ENCODE results near the gene RIN2. TPM values are rescaled to one million over a fixed set of nuclear protein-coding genes. Genes with fewer than 3 reads are reported as not detected.

The RIN2 gene
- total and polyA plus RNA-seq, 2 experiments from 2014 or later, result 18.4 to 42.4 TPM

DNA sequence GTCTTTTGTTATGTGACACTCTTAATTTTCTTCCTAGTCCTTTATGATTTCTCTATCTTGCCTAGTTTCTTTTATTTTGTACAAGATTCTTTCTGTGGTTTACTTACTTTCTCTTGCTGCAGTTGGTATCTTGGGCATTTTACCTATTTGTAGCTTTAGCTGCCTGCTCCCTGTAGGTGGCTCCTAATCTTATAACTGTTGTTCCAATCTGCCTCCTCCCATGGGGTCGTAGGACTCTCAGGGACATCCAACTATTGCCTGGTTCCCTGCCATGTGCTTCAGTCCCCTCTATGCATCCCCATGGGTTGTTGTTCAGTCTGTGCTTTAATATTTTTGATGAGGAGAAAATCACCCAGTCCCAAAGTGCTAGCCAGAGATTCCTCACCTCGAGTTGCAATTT is 31.4 kb downstream of the RIN2 start:
- Histone ChIP-seq H3K36me3 (no peaks in the 10 kb centered on the region), H3K4me3 (no peak overlapping the region), H3K27ac (no peak overlapping the region), H3K27me3 (no peaks in the 10 kb centered on the region), H3K4me1 (ENCODE audit: low read depth) (peaks cover 31% of the 10 kb centered on the region), H3K9me3 (ENCODE audit: low read depth) (no peaks in the 10 kb centered on the region)
- DNase-seq (ENCODE audit: low read depth in 1 of 2, low spot score in 1 of 2), result no peak
- TF ChIP-seq, protein P1, sequence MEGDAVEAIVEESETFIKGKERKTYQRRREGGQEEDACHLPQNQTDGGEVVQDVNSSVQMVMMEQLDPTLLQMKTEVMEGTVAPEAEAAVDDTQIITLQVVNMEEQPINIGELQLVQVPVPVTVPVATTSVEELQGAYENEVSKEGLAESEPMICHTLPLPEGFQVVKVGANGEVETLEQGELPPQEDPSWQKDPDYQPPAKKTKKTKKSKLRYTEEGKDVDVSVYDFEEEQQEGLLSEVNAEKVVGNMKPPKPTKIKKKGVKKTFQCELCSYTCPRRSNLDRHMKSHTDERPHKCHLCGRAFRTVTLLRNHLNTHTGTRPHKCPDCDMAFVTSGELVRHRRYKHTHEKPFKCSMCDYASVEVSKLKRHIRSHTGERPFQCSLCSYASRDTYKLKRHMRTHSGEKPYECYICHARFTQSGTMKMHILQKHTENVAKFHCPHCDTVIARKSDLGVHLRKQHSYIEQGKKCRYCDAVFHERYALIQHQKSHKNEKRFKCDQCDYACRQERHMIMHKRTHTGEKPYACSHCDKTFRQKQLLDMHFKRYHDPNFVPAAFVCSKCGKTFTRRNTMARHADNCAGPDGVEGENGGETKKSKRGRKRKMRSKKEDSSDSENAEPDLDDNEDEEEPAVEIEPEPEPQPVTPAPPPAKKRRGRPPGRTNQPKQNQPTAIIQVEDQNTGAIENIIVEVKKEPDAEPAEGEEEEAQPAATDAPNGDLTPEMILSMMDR (IDR thresholded peaks at IDR 0.05; ENCODE audit: low read depth, low read length), result no peak

DNA sequence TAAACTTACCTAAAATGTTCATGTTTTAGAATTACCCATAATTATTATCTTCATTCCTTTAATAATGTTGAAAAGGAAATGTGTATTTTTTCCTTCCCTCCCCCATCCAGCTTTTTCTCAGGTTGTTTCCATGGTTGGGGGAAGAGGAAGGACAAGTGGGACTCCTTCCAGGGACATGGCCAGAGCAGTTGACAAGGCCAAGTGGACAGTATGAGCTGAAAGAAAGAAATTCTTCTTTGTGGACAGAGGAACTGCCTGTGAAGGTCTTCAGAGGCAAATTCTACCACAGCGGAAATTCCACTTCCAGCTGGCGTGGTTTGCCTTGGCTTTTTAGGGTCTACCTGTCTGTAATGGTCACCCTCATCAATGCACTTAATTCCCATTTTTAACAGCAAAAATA is 33.8 kb downstream of the RIN2 start:
- Histone ChIP-seq H3K27me3 (no peaks in the 10 kb centered on the region), H3K36me3 (no peaks in the 10 kb centered on the region), H3K4me1 (ENCODE audit: low read depth) (peaks cover 13% of the 10 kb centered on the region), H3K27ac (peak overlapping the region; percentile 47), H3K4me3 (no peak overlapping the region), H3K9me3 (ENCODE audit: low read depth) (no peaks in the 10 kb centered on the region)
- TF ChIP-seq, protein P1 (IDR thresholded peaks at IDR 0.05; ENCODE audit: low read depth, low read length), result no peak
- no peak for DNase-seq (ENCODE audit: low read depth in 1 of 2, low spot score in 1 of 2)

DNA sequence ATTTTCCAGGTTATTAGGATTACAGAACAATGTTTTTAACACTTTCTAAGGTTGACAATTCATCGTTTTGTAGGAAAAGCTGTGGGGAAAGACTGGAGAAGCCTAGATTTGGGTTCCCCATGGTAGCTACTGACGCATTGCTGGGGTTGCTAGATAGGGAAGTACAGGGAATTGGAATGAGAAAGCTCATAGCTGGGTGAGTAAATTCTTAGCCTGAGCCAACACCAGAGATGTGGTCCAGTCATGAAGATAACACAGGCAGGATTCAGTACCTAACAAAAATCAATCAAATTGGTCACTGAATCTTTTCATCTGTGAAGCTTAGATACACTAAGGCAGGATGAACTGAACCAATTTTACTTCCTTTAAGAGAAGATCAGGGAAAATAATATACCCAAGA is 35.7 kb downstream of the RIN2 start:
- Histone ChIP-seq H3K36me3 (no peaks in the 10 kb centered on the region), H3K9me3 (ENCODE audit: low read depth) (no peaks in the 10 kb centered on the region), H3K4me3 (no peak overlapping the region), H3K27me3 (no peaks in the 10 kb centered on the region), H3K4me1 (ENCODE audit: low read depth) (peaks cover 11% of the 10 kb centered on the region), H3K27ac (no peak overlapping the region)
- DNase-seq (ENCODE audit: low read depth in 1 of 2, low spot score in 1 of 2), result no peak
- TF ChIP-seq, protein P1 (IDR thresholded peaks at IDR 0.05; ENCODE audit: low read depth, low read length), result no peak

DNA sequence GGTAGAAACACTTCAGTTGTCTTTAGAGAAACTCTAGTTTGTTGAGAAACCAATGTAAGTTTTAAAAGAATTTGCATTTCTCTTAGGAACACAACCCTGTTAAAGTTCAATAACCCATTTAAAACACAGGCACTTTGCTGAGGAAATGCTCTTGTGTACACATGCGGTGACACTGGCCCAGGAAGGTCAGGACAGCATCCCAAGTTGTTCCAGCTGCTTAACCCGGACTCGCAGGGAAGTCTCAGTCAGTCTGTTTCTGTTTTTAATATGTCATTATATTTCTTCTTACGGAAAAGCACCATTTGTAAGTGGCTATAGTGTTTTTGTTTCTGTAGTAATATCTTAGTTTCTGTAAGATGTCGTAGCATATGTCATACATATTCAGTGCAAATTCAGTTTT is 36.9 kb downstream of the RIN2 start:
- no peaks in the 10 kb centered on the region for H3K9me3 ChIP-seq (ENCODE audit: low read depth)
- H3K27me3 ChIP-seq, result no peaks in the 10 kb centered on the region
- no peak for DNase-seq (ENCODE audit: low read depth in 1 of 2, low spot score in 1 of 2)
- peaks cover 14% of the 10 kb centered on the region for H3K4me1 ChIP-seq (ENCODE audit: low read depth)
- H3K4me3 ChIP-seq, result no peak overlapping the region
- no peaks in the 10 kb centered on the region for H3K36me3 ChIP-seq
- TF ChIP-seq, protein P1 (IDR thresholded peaks at IDR 0.05; ENCODE audit: low read depth, low read length), result no peak
- no peak overlapping the region for H3K27ac ChIP-seq

DNA sequence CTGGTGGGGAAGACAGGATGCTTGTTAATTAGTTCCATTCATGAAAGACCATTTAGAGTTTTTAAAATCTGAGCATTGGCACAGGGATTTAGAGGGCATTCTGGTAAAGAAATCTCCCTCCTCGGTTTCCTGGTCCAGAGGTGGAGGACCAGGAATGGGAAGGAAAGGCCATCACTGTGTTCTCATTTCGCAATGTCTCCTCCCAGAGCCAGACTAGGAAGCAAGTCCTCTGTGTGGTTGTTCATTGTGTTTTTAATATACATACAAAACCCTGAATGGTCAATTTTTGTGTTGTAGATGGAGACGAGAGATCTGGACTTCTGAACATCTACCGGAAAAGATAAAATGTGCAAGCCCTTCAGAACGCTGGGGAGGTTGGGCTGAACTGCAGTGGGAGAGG is 41.3 kb downstream of the RIN2 start:
- H3K27ac ChIP-seq, result peak overlapping the region; percentile 81
- DNase-seq (ENCODE audit: low read depth in 1 of 2, low spot score in 1 of 2), result no peak
- H3K9me3 ChIP-seq (ENCODE audit: low read depth), result no peaks in the 10 kb centered on the region
- TF ChIP-seq, protein P1 (IDR thresholded peaks at IDR 0.05; ENCODE audit: low read depth, low read length), result no peak
- H3K27me3 ChIP-seq, result no peaks in the 10 kb centered on the region
- no peak overlapping the region for H3K4me3 ChIP-seq
- H3K36me3 ChIP-seq, result peaks cover 6% of the 10 kb centered on the region
- H3K4me1 ChIP-seq (ENCODE audit: low read depth), result peaks cover 13% of the 10 kb centered on the region

DNA sequence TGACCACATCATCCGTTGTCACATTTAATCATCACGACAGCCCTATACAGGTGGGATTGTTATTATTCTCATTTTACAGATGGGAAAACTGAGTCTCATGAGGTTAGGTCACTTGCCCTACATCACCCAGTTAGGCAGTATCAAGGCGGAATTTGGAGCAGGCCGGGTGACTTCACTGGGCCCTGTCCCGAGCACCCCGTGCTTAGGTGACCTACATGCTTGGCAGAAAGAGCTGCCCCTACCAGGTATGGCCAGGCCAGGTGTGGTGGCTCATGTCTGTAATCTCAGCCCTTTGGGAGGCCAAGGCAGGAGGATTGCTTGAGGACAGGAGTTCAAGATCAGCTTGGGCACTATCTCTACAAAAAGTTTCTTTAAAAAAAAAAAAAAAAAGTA is 44.0 kb downstream of the RIN2 start:
- TF ChIP-seq, protein P1 (IDR thresholded peaks at IDR 0.05; ENCODE audit: low read depth, low read length), result no peak
- Histone ChIP-seq H3K36me3 (peaks cover 6% of the 10 kb centered on the region), H3K27ac (peak overlapping the region; percentile 1), H3K4me3 (no peak overlapping the region), H3K4me1 (ENCODE audit: low read depth) (peaks cover 18% of the 10 kb centered on the region), H3K27me3 (no peaks in the 10 kb centered on the region), H3K9me3 (ENCODE audit: low read depth) (no peaks in the 10 kb centered on the region)
- DNase-seq (ENCODE audit: low read depth in 1 of 2, low spot score in 1 of 2), result no peak
